Pancreas (tissue), 10 donors: ENCODE measurements around the gene ZBTB48. TPM values are rescaled to one million over a fixed set of nuclear protein-coding genes. Genes with fewer than 3 reads are reported as not detected.
A peak's percentile ranks its signal among the peaks of the same experiment; 100 is the strongest.

Experiments used
- ATAC-seq, 4 donors: fragments of 200-7000 bp; cut with Tn5 transposase; one replicate each; pipeline versions ENCODE4 v1.8.0 to v1.9.1; 2020; ENCODE audit warnings: mild to moderate bottlenecking in 4 of 4, moderate library complexity in 4 of 4
- DNase-seq, 6 donors: peaks; one replicate each; pipeline ENCODE4 v3.0.0-alpha.2; 2020
- FAIRE-seq: peaks from 2 replicates; lab custom pipeline; 2012; peaks lifted over from hg19 to GRCh38; lab: Jason Lieb, UNC
- H3K27ac ChIP-seq, 4 donors: fragments of 200-600 bp; sonication (generic); 1 replicate in 3 of 4; 2 replicates in 1 of 4; pipeline versions ENCODE4 v1.5.0 to v1.8.0; 2020
- H3K27me3 ChIP-seq, 4 donors: fragments of 200-600 bp; one replicate each; pipeline ENCODE4 v1.8.0; 2021
- H3K36me3 ChIP-seq, 3 donors: fragments of 200-600 bp; sonication (generic) in 1 of 3; one replicate each; pipeline versions ENCODE4 v1.5.0 to v1.8.0; 2020 to 2021
- H3K4me1 ChIP-seq, 3 donors: fragments of 200-600 bp; one replicate each; pipeline ENCODE4 v1.8.0; 2021
- H3K4me3 ChIP-seq, 4 donors: fragments of 200-600 bp; sonication (generic) in 2 of 4; one replicate each; pipeline versions ENCODE4 v1.5.0 to v1.8.0; 2020 to 2021
- H3K9me3 ChIP-seq, 4 donors: fragments of 200-600 bp; one replicate each; pipeline ENCODE4 v1.8.0; 2021
- CTCF ChIP-seq, 4 donors: fragments of 200-600 bp; sonication (generic) in 3 of 4; IDR thresholded peaks; one replicate each; pipeline versions ENCODE4 v1.5.0 to v1.8.0; 2021; ENCODE audit warnings: antibody characterized with exemption in 4 of 4
- WGBS, 2 donors: extraction: QIAGEN DNeasy Blood & Tissue Kit; methylation state at CpG; one replicate each; pipeline ENCODE4 v1.1.7; 2013; 5-methylcytosine and 5-hydroxymethylcytosine counted together
- intact Hi-C, 3 donors: fragments of 100-400 bp; cut with DNase I; formaldehyde crosslinking; loops; one replicate each; pipeline versions ENCODE4 v1.11.1 to v1.14.2; 2022
- polyA plus RNA-seq, 2 donors: library from polyadenylated mRNA; stranded (reverse); fragments of 200-250 nt; gene quantifications; one replicate each; pipeline ENCODE4 v1.2.3, GENCODE V29; 2013
- total RNA-seq, 6 donors: library from RNA; stranded (reverse); fragmentation: NEBNext Ultra II Directional in 4 of 6; extraction: Animal tissue kit (Norgen Biotek cat#: 25700) in 4 of 6; gene quantifications; one replicate each; pipeline versions ENCODE4 v1.2.1 to v1.2.4, GENCODE V29; 2021 to 2023
- donor health status: healthy with polysubstance abuse.
- donor health status: DM: no; HTN: no; CAD: no; lungs with moderate emphysema.
- donor health status: DM: no; HTN: no; CAD: no.
- donor health status: control.
- donor health status: control.
- donor health status: Bipolar disorder and iron deficiency.
- donor health status: DM: yes; HTN: yes; CAD: no.
- donor health status: DM: no; HTN: no; CAD: no.
- donor health status: DM: no; HTN: no; CAD: no.
- donor health status: DM: yes; HTN: yes; CAD: no.

Gene ZBTB48
- total RNA-seq (10 to 100 TPM; 15.2 to 25.1 (median 16.9) TPM), polyA plus RNA-seq (100 to 1,000 TPM; 118 to 143 TPM)

GRCh38 chr1:6579374-6580118, at the start of gene ZBTB48:
ZBTB48 (plus strand) TSS chr1:6579994; CDS start chr1:6580610, 616 bp downstream.
- H3K4me1 ChIP-seq = peaks cover 19 to 21% (median 21%) of the 10 kb centered on the region in 3 donors

GRCh38 chr1:6530504-6531160, 49.2 kb upstream of the ZBTB48 start:
- WGBS, 2 donors = 97% methylated on average over 13 of the region's 13 CpGs
- ATAC-seq = no peak
- no peak overlapping the region for H3K27ac ChIP-seq
- intact Hi-C loops = loop anchor here in 1 of 3 donors (10.0 kb wide), 1 partner anchor 64 kb away; no protein-coding TSS in a partner anchor
- no peak for FAIRE-seq
- no peak for TF ChIP-seq CTCF (IDR thresholded peaks at IDR 0.05)
- H3K27me3 ChIP-seq = no peaks in the 10 kb centered on the region
- H3K4me1 ChIP-seq = no peaks in the 10 kb centered on the region
- DNase-seq = no peak
- peaks cover 0 to 54% (median 33%) of the 10 kb centered on the region in 3 donors for H3K36me3 ChIP-seq
- no peak overlapping the region for H3K4me3 ChIP-seq
- no peaks in the 10 kb centered on the region for H3K9me3 ChIP-seq

More at GRCh38 chr1:6579374-6580118, at the start of gene ZBTB48:
- intact Hi-C loops = no loop called here
- Histone ChIP-seq H3K27me3 (no peaks in the 10 kb centered on the region), H3K9me3 (no peaks in the 10 kb centered on the region), H3K27ac (peak within 1 kb of the TSS; percentile 85 to 93 (median 90)), H3K4me3 (peak within 1 kb of the TSS; percentile 64 to 89 (median 74)), H3K36me3 (no peaks in the 10 kb centered on the region)
- DNase-seq (peak; percentile 99 to 100 (median 100)), ATAC-seq (peak; percentile 95 to 98 (median 96)), FAIRE-seq (peak; percentile 95)
- TF ChIP-seq CTCF (IDR thresholded peaks at IDR 0.05) = no peak
- WGBS, 2 donors = 9% methylated on average over 56 to 58 of the region's 58 CpGs

- no peak for TF ChIP-seq CTCF (IDR thresholded peaks at IDR 0.05)
- H3K36me3 ChIP-seq = peaks cover 0 to 44% (median 29%) of the 10 kb centered on the region in 3 donors
- H3K4me3 ChIP-seq = no peak overlapping the region
- 80 to 91% methylated on average over 5 of the region's 5 CpGs for WGBS, 2 donors
- H3K27ac ChIP-seq = no peak overlapping the region
- H3K27me3 ChIP-seq = no peaks in the 10 kb centered on the region
- FAIRE-seq (no peak), ATAC-seq (no peak), DNase-seq (no peak)
- intact Hi-C loops = loop anchor here in 1 of 3 donors (10.0 kb wide), 1 partner anchor 63 kb away; no protein-coding TSS in a partner anchor
- H3K9me3 ChIP-seq = no peaks in the 10 kb centered on the region
- no peaks in the 10 kb centered on the region for H3K4me1 ChIP-seq
These were observed 47.8 kb upstream of the ZBTB48 start for GRCh38 chr1:6531996-6532395.

- H3K27ac ChIP-seq = no peak overlapping the region
- no peaks in the 10 kb centered on the region for H3K4me1 ChIP-seq
- no peak for ATAC-seq
- H3K4me3 ChIP-seq = no peak overlapping the region
- intact Hi-C loops = loop anchor here in 1 of 3 donors (10.0 kb wide), 1 partner anchor 60 kb away; no protein-coding TSS in a partner anchor
- FAIRE-seq = no peak
- TF ChIP-seq CTCF (IDR thresholded peaks at IDR 0.05) = no peak
- peaks cover 0 to 32% (median 17%) of the 10 kb centered on the region in 3 donors for H3K36me3 ChIP-seq
- H3K9me3 ChIP-seq = no peaks in the 10 kb centered on the region
- peak in 1 of 6 donors; percentile 22 for DNase-seq
- WGBS, 2 donors = 93 to 94% methylated on average over 8 of the region's 8 CpGs
- no peaks in the 10 kb centered on the region for H3K27me3 ChIP-seq
These were observed 45.5 kb upstream of the ZBTB48 start for GRCh38 chr1:6534248-6534822.
